Choroid plexus epithelial cell (primary cell): Measurements from ENCODE around the gene CPA5.
A peak's percentile ranks its signal among the peaks of the same experiment; 100 is the strongest.

Experiments used
- DNase-seq: peaks from one replicate; pipeline ENCODE4 v3.0.0-alpha.2; 2010; ENCODE audit warnings: low read depth
- H3K4me3 ChIP-seq: 2 replicates; pipeline ENCODE4 v1.5.1; 2011; ENCODE audit warnings: low read depth, mild to moderate bottlenecking, control low read depth, low read length, moderate library complexity
- CTCF ChIP-seq: conservative IDR thresholded peaks from 2 replicates; pipeline ENCODE4 v1.5.1; 2011; ENCODE audit warnings: low read depth, mild to moderate bottlenecking, control low read depth, inconsistent platforms, low read length, moderate library complexity

The CPA5 gene

GRCh38 chr7:130384841-130385599 lies 40.4 kb downstream of the CPA5 start:
- no peak for TF ChIP-seq CTCF
- H3K4me3 ChIP-seq, result no peak overlapping the region
- no peak for DNase-seq

GRCh38 chr7:130385600-130386066 lies 41.0 kb downstream of the CPA5 start:
- no peak for TF ChIP-seq CTCF
- no peak for DNase-seq
- H3K4me3 ChIP-seq, result no peak overlapping the region

- TF ChIP-seq CTCF, result no peak
- DNase-seq, result no peak
- H3K4me3 ChIP-seq, result no peak overlapping the region
Observed at GRCh38 chr7:130386876-130387275, 42.3 kb downstream of the CPA5 start.

GRCh38 chr7:130387306-130387627 lies 42.7 kb downstream of the CPA5 start:
- no peak for DNase-seq
- TF ChIP-seq CTCF, result no peak
- no peak overlapping the region for H3K4me3 ChIP-seq

GRCh38 chr7:130387628-130388403 lies 43.2 kb downstream of the CPA5 start:
- no peak overlapping the region for H3K4me3 ChIP-seq
- DNase-seq, result peak; percentile 99
- TF ChIP-seq CTCF, result no peak

- DNase-seq, result no peak
- TF ChIP-seq CTCF, result no peak
Observed at GRCh38 chr7:130388671-130389070, 44.1 kb downstream of the CPA5 start.

GRCh38 chr7:130390486-130390885 lies 45.9 kb downstream of the CPA5 start:
- H3K4me3 ChIP-seq, result no peak overlapping the region
- DNase-seq, result peak; percentile 61
- TF ChIP-seq CTCF, result no peak

More at GRCh38 chr7:130388671-130389070, 44.1 kb downstream of the CPA5 start:
- H3K4me3 ChIP-seq, result no peak overlapping the region
